IPS-11a (cell line): ENCODE results near the gene UCP2.
"Not testable (repeated sequence)": the region's sequence is repeated elsewhere in the genome, so short reads cannot be mapped to it uniquely, and the experiment has no call there.

Experiments used
- H3K4me3 ChIP-seq: one replicate; pipeline ENCODE4 v1.5.1; 2013; ENCODE audit warnings: low read depth, low read length, control low read depth

Gene UCP2

GRCh38 chr11:73946798-73947458, 35.7 kb downstream of the UCP2 start:
- no peak overlapping the region for H3K4me3 ChIP-seq

DNA sequence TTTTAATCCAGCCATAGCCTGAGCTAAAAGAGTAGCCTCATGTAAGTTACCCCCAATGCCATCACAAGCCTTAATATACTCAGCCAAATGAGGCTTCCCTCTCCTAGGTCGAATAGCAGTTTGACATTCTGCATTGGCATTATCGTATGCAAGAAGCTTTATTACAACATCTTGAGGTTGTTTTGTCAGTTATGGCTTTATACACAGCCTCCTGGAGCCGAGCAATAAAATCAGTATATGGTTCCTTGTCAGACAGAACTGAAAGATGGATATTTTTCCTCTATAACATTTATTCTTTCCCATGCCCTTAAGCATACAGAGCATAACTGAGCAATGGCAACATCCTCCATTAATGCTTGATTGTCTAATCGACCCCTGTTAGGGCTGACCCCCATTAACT, 37.2 kb downstream of the UCP2 start:
- H3K4me3 ChIP-seq, result no peak overlapping the region

- H3K4me3 ChIP-seq, result no peak overlapping the region
These were observed 37.7 kb downstream of the UCP2 start for GRCh38 chr11:73944901-73945300.

- no peak overlapping the region for H3K4me3 ChIP-seq
These were observed 38.6 kb downstream of the UCP2 start for GRCh38 chr11:73944085-73944484.

GRCh38 chr11:73942010-73942409, 40.6 kb downstream of the UCP2 start:
- H3K4me3 ChIP-seq, result no peak overlapping the region

GRCh38 chr11:73940801-73941570, 41.7 kb downstream of the UCP2 start:
- no peak overlapping the region for H3K4me3 ChIP-seq

DNA sequence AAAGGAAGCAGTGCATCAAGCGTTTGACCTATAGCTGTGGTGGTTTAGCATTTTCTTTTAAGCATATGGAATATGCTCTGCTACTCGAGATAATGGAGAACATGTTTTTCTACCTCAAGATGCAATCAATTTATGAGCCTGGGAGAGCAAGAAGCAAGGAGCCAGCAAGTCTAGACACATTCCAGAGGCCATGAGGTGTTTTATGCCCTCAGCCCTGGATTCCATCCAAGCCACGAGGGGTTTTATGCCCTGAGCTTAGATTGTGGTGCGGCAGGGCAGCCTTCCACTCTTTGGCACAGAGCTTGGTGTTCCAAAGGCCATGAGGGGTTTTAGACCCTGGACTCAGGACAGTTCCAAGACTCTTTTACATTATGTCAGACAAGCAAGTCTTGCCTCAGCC, 43.5 kb downstream of the UCP2 start:
- no peak overlapping the region for H3K4me3 ChIP-seq

- not testable (repeated sequence) for H3K4me3 ChIP-seq
These were observed 46.6 kb downstream of the UCP2 start for GRCh38 chr11:73936047-73936446.

DNA sequence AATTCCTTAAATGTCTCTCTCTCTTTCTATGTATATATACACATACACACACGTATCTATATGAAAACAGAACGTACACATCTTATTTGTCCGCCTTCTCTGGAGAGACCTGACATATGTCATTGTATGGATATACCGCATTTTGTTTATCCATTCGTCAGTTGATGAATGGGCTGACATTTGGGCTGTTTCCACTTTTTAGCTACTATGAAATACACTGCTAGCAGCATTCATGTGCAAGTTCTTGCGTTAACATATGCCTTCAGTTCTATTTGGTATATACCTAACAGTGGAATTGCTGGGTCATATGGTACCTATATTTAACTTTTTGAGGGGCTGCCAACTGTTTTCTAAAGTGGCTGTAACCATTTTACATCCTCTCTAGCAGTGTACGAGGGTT, 49.9 kb downstream of the UCP2 start:
- no peak overlapping the region for H3K4me3 ChIP-seq

DNA sequence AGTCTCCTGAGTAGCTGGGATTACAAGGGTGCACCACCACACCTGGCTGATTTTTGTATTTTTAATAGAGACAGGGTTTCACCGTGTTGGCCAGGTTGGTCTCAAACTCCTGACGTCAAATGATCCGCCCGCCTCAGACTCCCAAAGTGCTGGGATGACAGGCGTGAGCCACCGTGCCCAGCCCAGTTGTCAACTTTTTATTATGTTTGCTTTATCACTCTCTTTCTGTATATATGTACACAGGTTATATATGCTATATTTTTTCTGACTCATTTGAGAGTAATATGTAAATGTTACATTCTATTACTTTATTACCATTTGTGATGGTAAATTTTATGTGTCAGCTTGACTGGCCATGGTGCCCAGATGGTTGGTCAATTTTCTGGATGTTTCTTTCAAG, 50.7 kb downstream of the UCP2 start:
- H3K4me3 ChIP-seq, result no peak overlapping the region

GRCh38 chr11:73931039-73931645, 51.5 kb downstream of the UCP2 start:
- no peak overlapping the region for H3K4me3 ChIP-seq

DNA sequence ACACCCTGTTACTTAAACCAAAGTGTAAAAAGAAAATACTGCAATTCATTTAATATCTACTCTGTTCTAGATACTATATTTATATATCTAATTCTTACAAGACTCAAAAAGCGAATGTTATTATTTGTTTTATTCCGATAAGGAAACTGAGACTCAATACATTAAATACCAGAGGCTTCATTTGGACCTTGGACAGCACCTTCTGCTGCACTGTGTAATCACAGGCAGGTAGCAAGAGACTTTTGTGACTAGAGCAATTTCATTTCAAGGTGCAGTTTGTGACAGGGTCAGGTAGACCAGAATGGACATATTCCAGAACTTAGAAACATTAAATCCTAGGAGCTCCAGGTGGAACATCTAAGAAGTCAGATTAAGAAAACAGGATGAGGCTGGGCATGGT, 53.3 kb downstream of the UCP2 start:
- H3K4me3 ChIP-seq, result no peak overlapping the region
